ENCODE results near the gene DNAH14. TPM values are rescaled to one million over a fixed set of nuclear protein-coding genes. Genes with fewer than 3 reads are reported as not detected.
"Not testable (repeated sequence)": the region's sequence is repeated elsewhere in the genome, so short reads cannot be mapped to it uniquely, and the experiment has no call there.

Gene DNAH14
- total RNA-seq, 1 donor from 2014 or later, result 21.6 TPM

DNA sequence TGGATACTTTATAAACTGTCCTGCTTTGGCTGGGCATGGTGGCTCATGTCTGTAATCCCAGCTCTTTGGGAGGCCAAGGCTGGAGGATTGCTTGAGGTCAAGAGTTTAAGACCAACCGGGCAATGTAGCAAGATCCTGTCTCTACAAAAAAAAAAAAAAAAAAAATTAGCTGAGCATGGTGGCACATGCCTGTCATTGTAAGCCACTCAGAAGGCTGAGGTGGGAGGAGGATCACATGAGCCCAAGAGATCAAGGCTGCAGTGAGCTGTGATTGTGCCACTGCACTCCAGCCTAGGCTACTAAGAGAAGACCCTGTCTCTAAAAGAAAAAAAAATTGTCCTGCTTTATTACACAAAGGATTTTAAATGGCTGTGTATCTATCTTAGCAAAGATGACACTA lies 403.2 kb downstream of the DNAH14 start:
- Mint-ChIP-seq H3K4me3 (ENCODE audit: unreplicated experiment) (no peak overlapping the region), H3K36me3 (ENCODE audit: low read depth, unreplicated experiment) (no peaks in the 10 kb centered on the region), H3K9me3 (ENCODE audit: unreplicated experiment) (no peaks in the 10 kb centered on the region), H3K27me3 (ENCODE audit: unreplicated experiment) (no peaks in the 10 kb centered on the region), H3K4me1 (ENCODE audit: unreplicated experiment) (no peaks in the 10 kb centered on the region), H3K27ac (ENCODE audit: unreplicated experiment) (no peak overlapping the region)
- TF ChIP-seq CTCF (IDR thresholded peaks at IDR 0.05; ENCODE audit: unreplicated experiment), result no peak
- DNase-seq (ENCODE audit: low spot score), result no peak

DNA sequence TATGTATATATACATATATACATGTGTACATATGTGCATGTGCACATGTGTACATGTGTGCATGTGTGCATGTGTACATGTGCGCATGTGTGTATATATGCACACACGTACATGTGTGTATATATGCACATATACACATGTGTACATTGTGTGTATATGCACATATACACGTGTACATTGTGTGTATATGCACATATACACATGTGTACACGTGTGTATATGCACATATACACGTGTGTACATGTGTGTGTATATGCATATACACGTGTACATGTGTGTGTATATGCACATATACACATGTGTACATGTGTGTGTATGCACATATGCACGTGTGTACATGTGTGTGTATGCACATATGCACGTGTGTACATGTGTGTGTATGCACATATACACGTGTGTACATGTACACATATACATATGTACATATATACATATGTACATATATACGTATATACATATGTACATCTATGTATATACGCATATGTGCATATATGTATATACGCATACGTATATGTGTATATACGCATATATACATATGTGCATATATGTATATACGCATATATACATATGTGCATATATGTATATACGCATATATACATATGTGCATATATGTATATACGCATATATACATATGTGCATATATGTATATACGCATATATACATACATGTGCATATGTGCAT lies 405.8 kb downstream of the DNAH14 start:
- not testable (repeated sequence) for H3K4me1 Mint-ChIP-seq (ENCODE audit: unreplicated experiment); H3K27me3 Mint-ChIP-seq (ENCODE audit: unreplicated experiment); H3K36me3 Mint-ChIP-seq (ENCODE audit: low read depth, unreplicated experiment); H3K9me3 Mint-ChIP-seq (ENCODE audit: unreplicated experiment); DNase-seq (ENCODE audit: low spot score); H3K4me3 Mint-ChIP-seq (ENCODE audit: unreplicated experiment); H3K27ac Mint-ChIP-seq (ENCODE audit: unreplicated experiment)

DNA sequence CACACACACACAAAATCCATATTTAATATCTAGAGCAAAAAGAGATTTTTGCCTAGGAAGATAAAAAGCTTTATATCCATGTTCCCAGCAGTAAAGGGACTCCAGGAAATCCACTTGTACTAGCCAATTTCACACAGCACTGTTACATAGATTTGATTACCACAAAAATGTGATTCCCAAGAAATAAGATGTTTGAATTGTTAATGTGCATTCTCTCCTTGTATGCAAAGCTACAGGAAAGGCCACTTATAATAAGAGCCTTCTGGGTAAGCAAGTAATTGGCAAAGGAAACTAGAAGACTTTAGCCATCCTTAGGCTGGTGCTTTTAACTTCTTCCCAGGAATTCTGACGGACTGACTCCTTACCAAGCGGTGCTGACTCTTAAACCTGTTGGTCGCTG lies 409.1 kb downstream of the DNAH14 start:
- Mint-ChIP-seq H3K9me3 (ENCODE audit: unreplicated experiment) (no peaks in the 10 kb centered on the region), H3K36me3 (ENCODE audit: low read depth, unreplicated experiment) (no peaks in the 10 kb centered on the region), H3K4me3 (ENCODE audit: unreplicated experiment) (no peak overlapping the region), H3K4me1 (ENCODE audit: unreplicated experiment) (no peaks in the 10 kb centered on the region), H3K27ac (ENCODE audit: unreplicated experiment) (no peak overlapping the region), H3K27me3 (ENCODE audit: unreplicated experiment) (no peaks in the 10 kb centered on the region)
- DNase-seq (ENCODE audit: low spot score), result no peak
- TF ChIP-seq CTCF (IDR thresholded peaks at IDR 0.05; ENCODE audit: unreplicated experiment), result no peak

GRCh38 chr1:225341642-225342041 lies 412.2 kb downstream of the DNAH14 start:
- no peaks in the 10 kb centered on the region for H3K9me3 Mint-ChIP-seq (ENCODE audit: unreplicated experiment)
- H3K4me3 Mint-ChIP-seq (ENCODE audit: unreplicated experiment), result no peak overlapping the region
- peaks cover 1% of the 10 kb centered on the region for H3K27me3 Mint-ChIP-seq (ENCODE audit: unreplicated experiment)
- DNase-seq (ENCODE audit: low spot score), result no peak
- no peaks in the 10 kb centered on the region for H3K4me1 Mint-ChIP-seq (ENCODE audit: unreplicated experiment)
- TF ChIP-seq CTCF (IDR thresholded peaks at IDR 0.05; ENCODE audit: unreplicated experiment), result no peak
- H3K27ac Mint-ChIP-seq (ENCODE audit: unreplicated experiment), result no peak overlapping the region
- no peaks in the 10 kb centered on the region for H3K36me3 Mint-ChIP-seq (ENCODE audit: low read depth, unreplicated experiment)

DNA sequence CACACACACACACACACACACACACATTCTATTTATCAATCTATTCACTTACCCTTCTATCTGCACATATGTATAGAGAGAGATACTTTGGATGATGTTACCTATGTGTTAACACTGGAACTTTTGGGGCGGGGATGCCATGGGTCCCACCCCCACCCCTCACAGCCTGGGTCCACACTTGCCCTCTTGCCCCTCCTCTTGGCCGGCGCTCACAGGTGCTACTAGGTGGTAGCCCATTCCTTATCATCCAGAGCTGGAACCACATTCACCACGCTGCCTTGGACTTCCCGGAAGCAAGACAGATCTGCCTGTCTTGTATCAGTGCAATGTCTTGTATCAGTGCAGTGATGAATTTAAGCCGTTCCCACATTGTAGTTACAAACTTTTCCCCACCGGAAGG lies 413.2 kb downstream of the DNAH14 start:
- Mint-ChIP-seq H3K36me3 (ENCODE audit: low read depth, unreplicated experiment) (no peaks in the 10 kb centered on the region), H3K27ac (ENCODE audit: unreplicated experiment) (no peak overlapping the region), H3K27me3 (ENCODE audit: unreplicated experiment) (peaks cover 1% of the 10 kb centered on the region), H3K9me3 (ENCODE audit: unreplicated experiment) (no peaks in the 10 kb centered on the region), H3K4me1 (ENCODE audit: unreplicated experiment) (peaks cover 8% of the 10 kb centered on the region), H3K4me3 (ENCODE audit: unreplicated experiment) (no peak overlapping the region)
- TF ChIP-seq CTCF (IDR thresholded peaks at IDR 0.05; ENCODE audit: unreplicated experiment), result no peak
- no peak for DNase-seq (ENCODE audit: low spot score)
